Osteocyte (in vitro differentiated cells): ENCODE data around the gene TSR3. TPM values are rescaled to one million over a fixed set of nuclear protein-coding genes. Genes with fewer than 3 reads are reported as not detected.

ENCODE experiments used
- DNase-seq: peaks from one replicate; pipeline ENCODE4 v3.0.0; 2021; ENCODE audit warnings: mixed read lengths; ENCODE audit not compliant: unreplicated experiment; ENCODE audit errors: extremely low spot score
- H3K27ac Mint-ChIP-seq: one replicate; pipeline ENCODE4 v1.8.0; 2021; ENCODE audit warnings: mild to moderate bottlenecking, mixed read lengths; ENCODE audit not compliant: unreplicated experiment
- H3K27me3 Mint-ChIP-seq: one replicate; pipeline ENCODE4 v1.8.0; 2021; ENCODE audit warnings: mixed read lengths; ENCODE audit not compliant: unreplicated experiment
- H3K36me3 Mint-ChIP-seq: one replicate; pipeline ENCODE4 v1.8.0; 2021; ENCODE audit warnings: mixed read lengths; ENCODE audit not compliant: unreplicated experiment
- H3K4me1 Mint-ChIP-seq: one replicate; pipeline ENCODE4 v1.8.0; 2021; ENCODE audit warnings: mixed read lengths; ENCODE audit not compliant: unreplicated experiment
- H3K4me3 Mint-ChIP-seq: one replicate; pipeline ENCODE4 v1.8.0; 2021; ENCODE audit warnings: mild to moderate bottlenecking, moderate library complexity, mixed read lengths; ENCODE audit not compliant: unreplicated experiment
- H3K9me3 Mint-ChIP-seq: one replicate; pipeline ENCODE4 v1.8.0; 2021; ENCODE audit warnings: mixed read lengths; ENCODE audit not compliant: unreplicated experiment
- CTCF ChIP-seq: fragments of 200-600 bp; sonication (generic); IDR thresholded peaks from 2 replicates; pipeline ENCODE4 v1.5.0; 2021; ENCODE audit warnings: antibody characterized with exemption, mild to moderate bottlenecking, moderate library complexity
- total RNA-seq: library from RNA; stranded (reverse); gene quantifications from 2 replicates; pipeline ENCODE4 v1.2.1, GENCODE V29; 2021

The TSR3 gene
- total RNA-seq, 1 donor from 2014 or later, result 58.0 TPM

GRCh38 chr16:1345651-1346421, 5.8 kb downstream of the TSR3 start:
- TF ChIP-seq CTCF, result no peak
- H3K9me3 Mint-ChIP-seq, result no peaks in the 10 kb centered on the region
- H3K36me3 Mint-ChIP-seq, result peaks cover 7% of the 10 kb centered on the region
- H3K27me3 Mint-ChIP-seq, result peaks cover 5% of the 10 kb centered on the region
- no peak overlapping the region for H3K4me3 Mint-ChIP-seq
- H3K4me1 Mint-ChIP-seq, result peaks cover 13% of the 10 kb centered on the region
- no peak overlapping the region for H3K27ac Mint-ChIP-seq
- DNase-seq, result no peak

- H3K27me3 Mint-ChIP-seq, result peaks cover 5% of the 10 kb centered on the region
- no peak overlapping the region for H3K4me3 Mint-ChIP-seq
- H3K27ac Mint-ChIP-seq, result no peak overlapping the region
Observed at GRCh38 chr16:1345087-1345486, 6.6 kb downstream of the TSR3 start.

GRCh38 chr16:1344499-1344898, 7.2 kb downstream of the TSR3 start:
- TF ChIP-seq CTCF, result no peak
- Mint-ChIP-seq H3K4me3 (no peak overlapping the region), H3K27ac (no peak overlapping the region), H3K4me1 (peaks cover 9% of the 10 kb centered on the region), H3K27me3 (peaks cover 5% of the 10 kb centered on the region), H3K9me3 (no peaks in the 10 kb centered on the region), H3K36me3 (peaks cover 3% of the 10 kb centered on the region)
- DNase-seq, result no peak

More at GRCh38 chr16:1345087-1345486, 6.6 kb downstream of the TSR3 start:
- DNase-seq, result no peak
- Mint-ChIP-seq H3K9me3 (no peaks in the 10 kb centered on the region), H3K4me1 (peaks cover 9% of the 10 kb centered on the region), H3K36me3 (peaks cover 5% of the 10 kb centered on the region)
- TF ChIP-seq CTCF, result no peak

- no peak for TF ChIP-seq CTCF
- Mint-ChIP-seq H3K4me1 (peaks cover 9% of the 10 kb centered on the region), H3K27ac (no peak overlapping the region)
Observed at GRCh38 chr16:1343428-1344242, 8.0 kb downstream of the TSR3 start.

More at GRCh38 chr16:1343428-1344242, 8.0 kb downstream of the TSR3 start:
- no peak overlapping the region for H3K4me3 Mint-ChIP-seq
- no peaks in the 10 kb centered on the region for H3K9me3 Mint-ChIP-seq
- no peak for DNase-seq
- H3K36me3 Mint-ChIP-seq, result no peaks in the 10 kb centered on the region
- H3K27me3 Mint-ChIP-seq, result peaks cover 5% of the 10 kb centered on the region
